ENCODE data around the gene TMCO2. TPM values are rescaled to one million over a fixed set of nuclear protein-coding genes. Genes with fewer than 3 reads are reported as not detected.

The TMCO2 gene
- total and polyA plus RNA-seq, 10 donors, result 0.38 to 0.48 TPM; not detected in 8

GRCh38 chr1:40257313-40257687, 9.6 kb downstream of the TMCO2 start:
- H3K4me3 ChIP-seq, result peak overlapping the region; percentile 72 to 98 (median 93)
- 0 to 2% (median 1%) methylated on average over 16 of the region's 16 CpGs for WGBS, 5 donors
- H3K36me3 ChIP-seq, result peaks cover 0 to 30% (median 20%) of the 10 kb centered on the region in 6 donors
- DNase-seq, result no peak
- no peaks in the 10 kb centered on the region for H3K27me3 ChIP-seq (replicated peaks in 1 of 7)
- peaks cover 24 to 66% (median 44%) of the 10 kb centered on the region in 6 donors for H3K4me1 ChIP-seq
- intact Hi-C loops (cut with DNase I; ENCODE audit: low total_unique reads), result no loop called here
- H3K9me3 ChIP-seq, result no peaks in the 10 kb centered on the region
- H3K27ac ChIP-seq, result peak overlapping the region; percentile 91 to 98 (median 94)
- no peak for TF ChIP-seq POLR2A (IDR thresholded peaks at IDR 0.05)
- TF ChIP-seq CTCF (IDR thresholded peaks at IDR 0.05 in 8 of 11, conservative IDR thresholded peaks at IDR 0.05 in 3 of 11), result no peak
- TF ChIP-seq POLR2AphosphoS5 (IDR thresholded peaks at IDR 0.05), result no peak

DNA sequence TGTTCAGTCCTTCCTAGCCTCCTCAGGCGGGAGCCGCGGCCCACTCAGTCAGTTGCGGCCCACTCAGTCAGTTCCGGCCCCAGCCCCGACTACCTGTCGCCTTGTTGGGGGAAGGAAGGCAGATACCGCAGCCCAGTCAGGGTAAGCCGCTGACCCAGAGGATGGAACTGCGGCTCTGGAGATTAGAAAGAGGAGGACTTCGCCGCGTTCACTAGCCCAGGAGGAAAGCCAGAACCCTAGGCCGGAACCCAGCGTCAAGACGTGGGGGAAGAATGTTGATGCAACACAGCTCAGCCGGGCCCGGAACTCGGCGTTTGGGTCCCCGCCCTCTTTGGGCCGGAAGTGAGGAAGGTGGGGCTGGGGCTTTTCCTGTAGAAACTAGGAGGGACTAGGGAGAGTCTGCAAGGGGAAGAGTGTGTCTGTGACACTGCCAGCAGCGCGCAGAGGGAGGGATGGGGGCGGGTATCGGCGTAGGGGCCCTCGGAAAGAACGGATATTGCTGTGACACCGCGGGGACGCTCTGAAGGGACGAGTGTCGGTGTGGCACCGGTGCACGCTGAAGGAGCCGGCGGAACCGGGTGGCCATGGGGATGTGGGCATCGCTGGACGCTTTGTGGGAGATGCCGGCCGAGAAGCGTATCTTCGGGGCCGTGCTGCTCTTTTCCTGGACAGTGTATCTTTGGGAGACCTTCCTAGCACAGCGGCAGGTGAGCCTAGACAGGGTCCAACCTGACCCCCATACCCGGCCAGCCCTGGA, 10.1 kb downstream of the TMCO2 start, which contains the start of gene ZMPSTE24:
TSS of gene ZMPSTE24 (plus strand) at position 549 of the 757 bp plus-strand sequence. CDS start at position 585, 36 bp downstream.
- intact Hi-C loops (cut with DNase I; ENCODE audit: low total_unique reads), result no loop called here
- TF ChIP-seq POLR2AphosphoS5 (IDR thresholded peaks at IDR 0.05) (peak; percentile 85 to 91 (median 86)), POLR2A (IDR thresholded peaks at IDR 0.05) (peak in 2 of 3 donors; percentile 7 to 63), CTCF (IDR thresholded peaks at IDR 0.05 in 8 of 11, conservative IDR thresholded peaks at IDR 0.05 in 3 of 11) (peak in 2 of 11 experiments; percentile 20 to 31)
- 0% methylated on average over 35 to 48 of the region's 48 CpGs for whole genome bisulfite sequencing, 5 donors

GRCh38 chr1:40258445-40258769, 10.7 kb downstream of the TMCO2 start:
- DNase-seq, result no peak
- intact Hi-C loops (cut with DNase I; ENCODE audit: low total_unique reads), result no loop called here
- Histone ChIP-seq H3K4me1 (peaks cover 24 to 75% (median 50%) of the 10 kb centered on the region in 6 donors), H3K4me3 (peak overlapping the region; percentile 72 to 98 (median 93)), H3K9me3 (no peaks in the 10 kb centered on the region), H3K27me3 (replicated peaks in 1 of 7) (no peaks in the 10 kb centered on the region), H3K27ac (peak overlapping the region; percentile 91 to 98 (median 94)), H3K36me3 (peaks cover 0 to 41% (median 31%) of the 10 kb centered on the region in 6 donors)
- TF ChIP-seq POLR2A (IDR thresholded peaks at IDR 0.05), result no peak
- no peak for TF ChIP-seq POLR2AphosphoS5 (IDR thresholded peaks at IDR 0.05)
- no peak for TF ChIP-seq CTCF (IDR thresholded peaks at IDR 0.05 in 8 of 11, conservative IDR thresholded peaks at IDR 0.05 in 3 of 11)
- WGBS, 5 donors, result 0 to 2% (median 0%) methylated on average over 3 to 10 of the region's 10 CpGs

More for the DNA sequence above, 10.1 kb downstream of the TMCO2 start, which contains the start of gene ZMPSTE24:
- Histone ChIP-seq H3K9me3 (no peaks in the 10 kb centered on the region), H3K4me1 (peaks cover 24 to 70% (median 45%) of the 10 kb centered on the region in 6 donors), H3K27me3 (replicated peaks in 1 of 7) (no peaks in the 10 kb centered on the region), H3K4me3 (peak within 1 kb of the TSS; percentile 72 to 98 (median 93)), H3K36me3 (peaks cover 0 to 36% (median 25%) of the 10 kb centered on the region in 6 donors), H3K27ac (peak within 1 kb of the TSS; percentile 91 to 98 (median 94))
- peak; percentile 97 for DNase-seq

DNA sequence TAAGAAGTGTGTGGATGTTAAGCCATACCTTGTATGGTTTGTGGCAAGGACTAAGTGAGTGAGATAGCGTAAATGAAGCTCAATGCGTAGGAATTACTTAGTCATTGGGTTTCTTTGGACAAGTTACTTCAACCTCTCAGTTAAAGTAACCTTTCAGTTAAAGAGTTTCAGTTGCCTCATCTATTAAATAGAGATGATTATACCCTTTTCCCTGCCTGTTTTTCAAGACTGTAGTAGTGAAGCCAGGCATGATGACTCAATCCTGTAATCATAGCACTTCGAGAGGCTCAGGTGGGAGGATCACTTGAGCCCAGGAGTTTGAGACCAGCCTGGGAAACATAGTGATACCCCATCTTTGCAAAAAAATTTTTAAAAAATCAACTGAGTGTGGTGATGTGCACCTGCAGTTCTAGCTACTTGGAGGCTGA, 16.6 kb downstream of the TMCO2 start:
- H3K4me1 ChIP-seq, result peaks cover 1 to 50% (median 24%) of the 10 kb centered on the region in 6 donors
- peaks cover 0 to 100% (median 62%) of the 10 kb centered on the region in 6 donors for H3K36me3 ChIP-seq
- no peak for TF ChIP-seq CTCF (IDR thresholded peaks at IDR 0.05 in 8 of 11, conservative IDR thresholded peaks at IDR 0.05 in 3 of 11)
- no peak for TF ChIP-seq POLR2A (IDR thresholded peaks at IDR 0.05)
- no peak for TF ChIP-seq POLR2AphosphoS5 (IDR thresholded peaks at IDR 0.05)
- no peaks in the 10 kb centered on the region for H3K27me3 ChIP-seq (replicated peaks in 1 of 7)
- H3K9me3 ChIP-seq, result no peaks in the 10 kb centered on the region
- 81 to 93% (median 88%) methylated on average over 3 of the region's 3 CpGs for WGBS, 5 donors
- no peak for DNase-seq
- no peak overlapping the region for H3K27ac ChIP-seq
- intact Hi-C loops (cut with DNase I; ENCODE audit: low total_unique reads), result no loop called here
- no peak overlapping the region for H3K4me3 ChIP-seq
